ENCODE results near the gene MEI4. TPM values are rescaled to one million over a fixed set of nuclear protein-coding genes. Genes with fewer than 3 reads are reported as not detected.

Gene MEI4
- total RNA-seq, 1 donor from 2014 or later, result not detected

DNA sequence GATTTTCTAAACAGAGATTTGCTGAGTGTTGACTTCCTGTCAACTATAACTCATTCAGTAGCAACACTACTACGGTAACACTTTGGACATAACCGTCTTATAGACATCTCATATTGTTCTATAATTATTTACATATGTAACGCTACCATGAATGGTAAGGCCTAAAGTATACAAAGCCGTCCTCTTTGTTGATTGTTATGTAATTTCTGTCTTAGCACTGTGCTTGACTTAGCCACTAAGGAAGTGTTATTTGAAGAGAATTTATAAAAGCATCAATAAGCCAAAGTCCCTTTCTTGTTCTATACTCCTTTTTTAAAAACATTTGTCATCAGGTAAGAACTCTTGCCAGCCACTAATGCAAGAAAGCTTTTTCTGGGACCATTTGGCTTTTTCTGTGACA is 240.6 kb downstream of the MEI4 start:
- no peak for DNase-seq (ENCODE audit: low spot score)
- intact Hi-C loops (cut with DNase I), result no loop called here

DNA sequence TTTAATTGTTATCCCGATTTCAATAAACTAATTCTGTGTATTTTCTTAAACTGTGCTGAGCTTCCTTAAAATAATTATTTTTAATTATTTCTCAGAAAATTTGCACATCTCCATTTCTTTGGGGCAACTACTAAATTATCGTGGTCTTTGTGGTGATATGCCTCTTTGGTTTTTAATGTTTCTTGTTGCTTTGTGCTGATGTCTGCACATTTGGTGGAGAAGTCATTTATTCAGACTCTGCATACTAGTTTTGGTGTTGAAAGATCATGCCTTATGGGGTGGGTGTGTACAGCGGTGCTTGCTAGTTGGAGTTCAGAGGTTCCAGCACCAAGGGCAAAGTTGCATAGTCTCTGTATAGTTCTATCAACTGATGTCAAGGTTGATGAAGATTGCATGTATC is 253.2 kb downstream of the MEI4 start:
- no peak for DNase-seq (ENCODE audit: low spot score)
- intact Hi-C loops (cut with DNase I), result no loop called here

DNA sequence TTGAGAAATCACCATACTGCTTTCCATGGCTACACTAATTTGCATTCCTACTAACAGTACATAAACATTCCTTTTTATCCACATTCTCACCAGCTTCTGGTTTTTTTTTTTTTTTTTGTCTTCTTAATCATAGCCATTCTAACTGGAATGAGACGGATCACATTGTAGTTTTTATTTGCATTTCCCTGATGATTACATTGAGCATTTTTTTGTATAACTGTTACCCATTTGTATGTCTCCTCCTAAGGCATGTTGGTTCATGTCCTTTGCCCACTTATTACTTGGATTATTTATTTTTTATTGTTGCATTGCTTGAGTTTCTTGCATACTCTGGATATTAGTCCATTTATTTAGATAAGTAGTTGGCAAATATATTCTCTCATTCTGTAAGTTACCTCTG is 258.0 kb downstream of the MEI4 start:
- intact Hi-C loops (cut with DNase I), result no loop called here
- no peak for DNase-seq (ENCODE audit: low spot score)

DNA sequence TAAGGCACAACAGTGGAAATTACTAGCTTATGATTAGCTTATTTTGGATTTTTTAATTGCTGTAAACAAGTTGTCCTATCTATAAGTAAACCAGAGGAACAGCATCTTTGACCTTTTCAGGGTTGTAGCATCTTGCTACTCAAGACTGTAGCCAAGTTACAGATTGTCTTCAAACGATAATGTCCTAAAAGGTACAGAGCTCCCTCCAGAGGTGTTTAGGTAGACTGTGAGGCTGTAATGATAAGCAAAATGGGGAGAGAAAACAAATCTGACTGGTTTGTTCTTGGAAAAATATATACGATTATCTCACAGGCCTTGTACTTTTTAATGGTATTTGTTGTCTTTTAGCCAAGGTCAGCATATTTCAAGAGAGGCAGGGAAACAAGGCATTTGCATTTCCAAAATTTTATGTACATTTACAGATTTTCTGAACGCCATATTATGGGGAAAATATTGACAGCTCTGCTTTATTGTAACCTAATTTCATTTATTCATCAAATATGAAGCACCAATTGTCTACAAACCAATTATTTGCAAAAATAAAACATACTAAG is 273.4 kb downstream of the MEI4 start:
- no peak for DNase-seq (ENCODE audit: low spot score)
- intact Hi-C loops (cut with DNase I), result no loop called here

DNA sequence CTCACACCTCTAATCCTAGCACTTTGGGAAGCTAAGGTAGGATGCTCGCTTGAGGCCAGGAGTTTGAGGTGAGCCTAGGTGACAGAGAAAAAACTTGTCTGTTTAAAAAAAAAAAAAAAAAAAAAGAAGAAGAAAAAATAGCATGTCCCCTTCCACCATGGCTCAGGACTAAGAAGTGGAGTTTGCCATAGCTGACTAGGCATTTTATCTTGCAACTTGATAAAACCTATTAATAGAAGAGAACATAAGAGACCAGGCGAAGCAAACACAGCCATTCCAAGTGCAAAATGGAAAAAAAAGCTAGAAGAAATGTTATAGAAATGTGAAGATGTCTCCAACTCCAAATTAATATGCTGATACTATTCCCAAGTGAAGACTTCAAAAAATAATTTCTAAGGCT is 277.5 kb downstream of the MEI4 start:
- intact Hi-C loops (cut with DNase I), result no loop called here
- no peak for DNase-seq (ENCODE audit: low spot score)

DNA sequence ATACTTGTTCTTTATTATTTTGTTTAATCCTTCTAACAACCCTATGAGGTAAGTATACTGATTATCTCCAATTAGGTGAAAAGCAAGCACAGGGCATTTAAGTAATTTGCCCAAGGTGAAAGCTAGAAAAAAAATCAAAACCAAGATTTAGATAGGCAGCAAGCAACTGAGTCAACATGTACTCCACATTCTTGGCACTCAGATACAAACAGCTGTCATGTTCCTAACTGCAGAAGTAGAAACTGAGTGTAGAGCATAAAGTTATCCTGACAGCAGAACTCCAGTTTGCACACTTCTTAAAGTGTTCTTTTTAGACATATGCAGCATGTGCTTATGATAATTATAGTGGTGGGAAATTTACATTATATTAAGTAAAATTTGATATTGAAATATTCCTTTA is 278.1 kb downstream of the MEI4 start:
- no peak for DNase-seq (ENCODE audit: low spot score)
- intact Hi-C loops (cut with DNase I), result no loop called here

DNA sequence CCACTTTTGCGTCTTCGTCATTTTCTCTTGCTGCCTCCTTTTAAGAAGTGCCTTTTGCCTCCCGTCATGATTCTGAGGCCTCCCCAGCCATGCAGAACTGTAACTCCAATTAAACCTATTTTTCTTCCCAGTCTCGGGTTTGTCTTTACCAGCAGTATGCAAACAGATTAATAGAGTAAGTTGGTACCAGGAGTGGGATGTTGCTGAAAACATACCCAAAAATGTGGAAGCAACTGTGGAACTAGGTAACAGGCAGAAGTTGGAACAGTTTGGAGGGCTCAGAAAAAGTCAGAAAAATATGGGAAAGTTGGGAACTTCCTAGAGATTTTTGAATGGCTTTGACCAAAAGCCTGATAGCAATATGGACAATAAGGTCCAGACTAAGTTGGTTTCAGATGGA is 309.2 kb downstream of the MEI4 start:
- intact Hi-C loops (cut with DNase I), result no loop called here
- DNase-seq (ENCODE audit: low spot score), result no peak

DNA sequence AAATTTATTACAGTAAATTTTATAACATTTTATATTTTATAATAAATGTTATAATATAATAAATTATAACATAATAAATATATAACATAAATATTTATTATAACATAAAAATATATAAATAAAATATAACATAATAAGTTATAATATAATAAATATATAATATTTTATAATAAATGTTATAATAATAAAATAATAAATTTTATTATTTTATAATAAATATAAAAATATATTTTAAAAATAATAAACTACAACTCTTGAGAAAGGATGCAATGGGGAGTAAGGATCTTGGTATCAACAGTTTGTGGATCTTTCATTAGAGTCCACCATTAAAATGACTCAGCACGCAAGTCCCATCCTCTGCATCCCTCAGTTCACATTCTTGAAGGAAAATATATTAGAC is 312.6 kb downstream of the MEI4 start:
- intact Hi-C loops (cut with DNase I), result no loop called here
- DNase-seq (ENCODE audit: low spot score), result no peak

DNA sequence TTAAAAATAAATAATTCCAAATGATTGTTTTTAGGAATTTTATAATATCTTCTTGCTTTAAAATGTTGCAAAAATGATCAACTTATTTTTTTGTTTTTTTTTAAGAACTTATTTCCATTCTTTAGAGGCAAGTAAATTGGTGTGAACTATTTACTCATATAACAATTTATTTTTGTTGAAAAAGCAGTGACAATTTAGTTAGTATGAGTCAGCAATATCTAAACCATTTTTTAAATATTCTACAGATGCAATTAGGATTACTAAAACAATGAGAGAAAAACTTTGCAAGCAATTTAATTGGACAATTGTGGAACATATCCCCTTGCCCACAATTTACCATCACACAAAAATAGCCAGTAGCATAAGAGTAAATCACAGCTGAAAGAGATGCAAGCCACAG is 319.5 kb downstream of the MEI4 start:
- no peak for DNase-seq (ENCODE audit: low spot score)
- intact Hi-C loops (cut with DNase I), result no loop called here

Other genes with a start within 250 kb of the MEI4 start
- gene HTR1B, start 189.5 kb upstream of the MEI4 start, total RNA-seq, result 0.11 TPM

Measured in cardiac septum (tissue), 1 donor.